GM15510 (cell line): Measurements from ENCODE around the gene HMCN2.

ENCODE experiments used
- POLR2A ChIP-seq: IDR thresholded peaks from 3 replicates; pipeline ENCODE4 v1.6.1; 2011; ENCODE audit warnings: borderline replicate concordance; ENCODE audit not compliant: insufficient read length; ENCODE audit errors: extremely low read depth

HMCN2 gene

DNA sequence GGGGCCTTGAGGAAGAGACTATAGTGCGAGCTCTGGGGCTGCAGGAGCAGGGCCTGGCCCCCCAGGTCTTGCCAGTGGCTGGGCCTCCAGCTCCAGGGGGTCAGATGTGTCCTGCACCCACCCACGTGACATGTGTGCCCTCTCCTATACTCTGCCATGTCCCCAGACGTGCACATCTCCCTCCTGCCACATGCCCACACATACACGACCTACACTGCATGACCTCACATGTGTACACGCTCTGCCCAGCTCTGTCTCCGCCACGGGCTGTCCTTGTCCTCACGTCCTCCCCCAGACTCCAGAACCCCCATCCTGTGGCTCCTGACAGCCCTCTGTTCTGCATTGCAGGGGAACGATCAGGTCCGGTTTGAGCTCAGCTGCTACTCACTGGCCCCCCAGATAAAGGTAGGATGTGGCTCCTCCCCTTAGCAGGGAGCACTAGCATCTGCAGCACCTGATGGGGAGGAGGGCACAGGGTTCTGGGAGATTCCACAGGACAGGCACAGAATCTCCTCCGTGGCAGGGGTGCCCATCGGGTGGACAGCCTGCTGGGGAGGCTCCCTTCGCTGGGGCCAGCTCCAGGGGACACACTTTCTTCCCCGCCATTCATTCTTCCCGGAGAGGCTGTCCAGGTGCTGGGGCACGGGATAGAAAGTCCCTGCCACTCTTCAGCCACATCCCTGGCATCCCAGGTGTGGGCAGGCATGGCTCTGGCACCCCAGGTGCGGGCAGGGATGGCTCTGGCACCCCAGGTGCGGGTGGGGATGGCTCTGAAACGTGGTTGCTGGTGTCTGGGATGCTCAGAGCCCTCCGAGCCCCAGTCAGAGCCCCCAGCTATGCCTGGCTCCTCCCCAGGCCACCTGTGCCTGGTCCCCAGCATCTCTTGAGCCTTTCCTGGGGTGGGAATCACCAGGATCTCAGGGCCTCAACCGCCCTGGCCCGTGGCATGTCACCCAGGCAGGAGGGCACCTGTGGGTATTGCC is 198.5 kb downstream of the HMCN2 start:
- TF ChIP-seq POLR2A = no peak

- no peak for TF ChIP-seq POLR2A
Measured at GRCh38 chr9:130465383-130466096, 200.0 kb downstream of the HMCN2 start.

- no peak for TF ChIP-seq POLR2A
Measured at GRCh38 chr9:130466537-130467217, 201.1 kb downstream of the HMCN2 start.

DNA sequence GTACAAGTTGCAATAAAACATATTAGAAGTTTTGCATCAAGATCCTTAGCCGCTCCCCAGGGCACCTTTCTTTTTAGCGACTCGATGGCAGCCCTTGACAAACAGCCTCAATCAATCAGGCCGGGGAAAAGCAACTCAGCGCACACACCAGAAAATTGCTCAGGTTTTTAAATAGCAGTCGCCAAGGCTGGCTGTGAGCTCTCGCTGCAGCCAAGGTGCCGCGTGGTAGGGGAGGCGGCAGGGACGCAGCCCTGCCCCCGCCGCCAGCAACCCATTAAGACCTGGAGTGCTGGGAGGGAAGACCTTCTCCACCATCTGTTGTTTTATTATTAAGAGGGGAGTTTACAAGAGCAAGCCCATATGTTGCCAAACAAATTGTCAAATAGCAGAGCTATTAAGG is 201.8 kb downstream of the HMCN2 start:
- TF ChIP-seq POLR2A = no peak

GRCh38 chr9:130468566-130468965 is 203.0 kb downstream of the HMCN2 start:
- TF ChIP-seq POLR2A = no peak

DNA sequence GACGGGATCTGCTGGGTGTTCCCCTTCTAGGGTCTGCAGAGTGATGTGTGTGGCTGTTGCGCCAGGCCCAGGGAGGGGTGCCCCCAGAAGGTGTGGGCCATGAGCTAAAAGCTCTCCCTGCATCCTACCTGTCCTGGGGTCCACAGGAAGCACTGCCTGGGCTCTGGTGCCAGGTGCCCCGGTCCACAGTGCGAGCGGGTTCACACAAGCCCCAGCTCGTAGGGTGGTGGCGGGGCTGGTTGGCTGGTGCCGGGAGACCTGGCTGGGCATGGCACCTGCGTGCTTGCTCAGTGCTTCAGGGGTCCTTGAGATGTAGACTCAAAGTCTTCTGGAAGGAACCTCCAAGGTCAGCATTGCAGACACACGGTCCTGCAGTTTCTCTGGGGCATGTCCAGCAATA is 204.7 kb downstream of the HMCN2 start:
- TF ChIP-seq POLR2A = no peak

- TF ChIP-seq POLR2A = no peak
Measured at GRCh38 chr9:130470950-130471349, 205.4 kb downstream of the HMCN2 start.

- TF ChIP-seq POLR2A = no peak
Measured at GRCh38 chr9:130471411-130472183, 206.0 kb downstream of the HMCN2 start.

DNA sequence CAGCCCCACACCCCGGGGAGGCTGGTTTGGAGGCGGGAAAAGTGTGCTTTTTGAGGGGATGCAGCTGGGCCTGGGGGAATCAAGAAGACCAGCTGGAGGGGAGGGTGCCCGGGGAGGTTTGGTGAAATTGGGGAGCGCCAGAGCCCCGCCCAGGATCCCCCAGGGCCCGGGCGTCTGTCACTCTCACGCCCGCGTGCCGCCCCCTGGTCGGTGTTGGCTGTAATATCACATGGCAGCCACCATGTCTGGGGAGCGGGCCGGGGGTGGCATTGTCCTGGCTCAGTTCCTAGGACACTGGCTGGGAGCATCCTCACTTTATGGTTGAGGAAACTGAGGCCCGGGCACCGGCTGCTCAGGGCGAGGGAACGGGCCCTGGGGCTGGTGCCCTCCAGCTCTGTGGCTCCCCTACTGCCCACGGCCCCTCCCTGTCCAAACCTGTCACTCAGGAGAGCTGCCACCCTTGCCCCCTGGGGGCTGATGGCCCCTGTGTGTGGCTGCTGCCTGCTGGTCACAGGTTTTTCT is 206.7 kb downstream of the HMCN2 start:
- no peak for TF ChIP-seq POLR2A

DNA sequence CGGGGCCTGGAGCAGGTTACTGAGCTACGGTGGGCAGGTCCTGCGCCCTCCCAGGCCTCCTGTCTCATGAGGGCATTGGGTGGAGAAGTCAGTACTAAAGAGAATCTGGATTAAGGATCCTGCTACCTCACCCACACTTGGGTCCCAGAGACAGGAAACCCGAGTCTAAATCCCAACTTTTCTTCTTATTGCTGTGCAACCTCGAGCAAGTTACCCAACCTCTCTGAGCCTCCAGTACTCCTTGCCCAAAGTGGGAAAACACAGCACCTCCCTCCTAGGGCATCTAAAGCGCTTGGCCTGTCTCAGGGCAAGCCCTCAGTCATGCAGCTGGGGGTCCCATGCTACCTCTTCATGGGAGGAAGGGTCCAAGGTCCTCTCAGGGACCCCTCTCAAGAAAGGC is 207.4 kb downstream of the HMCN2 start:
- no peak for TF ChIP-seq POLR2A

- TF ChIP-seq POLR2A = no peak
Measured at GRCh38 chr9:130473566-130473965, 208.0 kb downstream of the HMCN2 start.

GRCh38 chr9:130474106-130474505 is 208.5 kb downstream of the HMCN2 start:
- TF ChIP-seq POLR2A = no peak

GRCh38 chr9:130476151-130476730 is 210.7 kb downstream of the HMCN2 start:
- TF ChIP-seq POLR2A = no peak

GRCh38 chr9:130477564-130477963 is 212.0 kb downstream of the HMCN2 start:
- TF ChIP-seq POLR2A = no peak
